HG02884 (cell line): ENCODE data around the gene ZBTB1.
"Not testable (repeated sequence)": the region's sequence is repeated elsewhere in the genome, so short reads cannot be mapped to it uniquely, and the experiment has no call there.

Source experiments
- ATAC-seq: cut with Tn5 transposase; IDR thresholded peaks from one replicate; pipeline ENCODE4 v1.9.1; 2021; ENCODE audit warnings: mild to moderate bottlenecking, moderate library complexity; ENCODE audit not compliant: unreplicated experiment

Gene ZBTB1

DNA sequence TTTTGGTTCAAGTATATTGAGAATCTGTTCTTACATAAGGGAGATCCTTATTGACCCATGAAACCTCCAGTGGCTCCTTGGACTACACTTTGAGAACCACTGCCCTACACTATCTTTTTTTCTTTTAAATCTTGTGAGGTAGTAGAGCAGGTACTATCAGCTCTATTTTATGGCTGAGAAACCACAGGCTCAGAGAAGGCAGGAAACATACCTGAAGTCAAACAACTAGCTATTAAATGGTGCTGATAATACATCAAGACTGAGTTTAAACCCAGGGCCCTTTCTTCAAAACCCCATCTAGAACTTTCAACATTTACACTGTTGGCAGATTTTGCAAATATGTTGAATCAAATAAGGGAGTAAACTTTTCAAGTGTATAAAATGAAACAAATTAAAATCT is 7.8 kb upstream of the ZBTB1 start:
- ATAC-seq: no peak

DNA sequence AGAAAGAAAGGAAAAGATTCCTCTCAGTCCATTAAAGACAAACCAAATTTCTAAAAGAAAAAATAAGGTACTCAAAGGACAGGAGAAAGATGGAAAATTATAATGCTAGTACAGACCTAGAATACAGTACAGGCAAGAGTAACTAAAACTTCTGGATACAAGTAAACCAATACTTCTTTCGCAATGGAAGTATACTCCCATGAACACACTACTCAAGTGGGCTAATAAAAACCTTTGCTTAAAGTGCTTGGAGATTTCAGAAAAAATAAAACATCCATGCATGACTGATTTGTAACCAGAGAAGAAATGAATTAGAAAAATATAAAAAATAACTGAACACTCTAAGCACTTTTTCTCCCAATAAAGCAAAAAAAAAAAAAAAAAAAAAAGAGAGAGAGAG is 4.5 kb upstream of the ZBTB1 start:
- no peak for ATAC-seq

DNA sequence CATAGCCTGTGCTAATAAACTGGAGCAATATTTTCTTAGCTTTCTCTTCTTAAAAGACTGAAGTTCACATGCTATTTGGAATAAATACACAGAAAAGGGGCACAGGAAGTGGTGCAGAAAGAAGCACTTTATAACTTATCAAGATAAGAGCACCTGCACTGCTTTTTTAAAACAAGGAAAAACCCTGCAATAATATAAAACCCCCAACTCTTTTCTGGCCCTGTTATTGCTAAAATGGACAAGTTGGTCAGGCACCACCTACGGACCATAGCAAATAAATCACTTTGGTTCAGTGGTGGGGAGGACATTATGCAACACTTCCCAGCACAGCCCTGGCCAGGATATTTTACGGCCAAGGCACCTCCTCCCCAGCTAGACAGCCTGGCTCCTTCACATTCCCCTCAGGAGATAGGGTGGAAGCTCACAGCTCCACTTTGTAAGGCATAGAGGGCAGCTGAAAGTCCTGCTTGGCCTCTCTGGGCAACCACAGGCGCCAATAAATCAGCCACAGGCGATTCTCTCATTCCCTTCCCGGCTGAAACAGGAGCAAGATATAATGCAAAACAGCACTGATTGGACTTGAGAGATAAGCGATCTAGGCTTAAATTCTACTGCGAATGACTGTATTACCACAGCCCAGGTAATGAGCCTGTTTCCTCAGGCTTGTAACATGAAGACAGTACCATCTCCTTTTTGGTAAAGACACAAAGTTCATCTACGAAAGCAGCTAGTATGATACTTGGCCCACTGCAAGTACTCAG is 3.0 kb upstream of the ZBTB1 start:
- ATAC-seq: no peak

DNA sequence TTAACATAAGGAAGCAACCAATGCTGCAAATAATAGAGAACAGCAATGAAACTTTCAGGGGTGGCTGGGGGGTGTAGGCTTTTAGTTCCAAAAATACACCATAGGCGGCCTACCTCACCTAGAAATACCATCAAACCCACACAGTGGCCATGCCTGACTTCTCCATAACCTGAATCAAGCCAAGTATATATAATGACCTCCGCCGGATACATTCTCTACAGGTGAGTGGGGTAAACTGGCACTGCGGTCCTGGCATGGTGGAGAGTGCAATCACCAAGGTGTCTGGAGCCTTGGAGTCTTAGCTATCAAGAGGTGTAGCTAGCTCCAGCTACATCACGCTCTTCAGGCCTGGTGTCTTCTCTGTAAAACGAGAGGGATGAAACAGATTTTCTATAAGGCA is 2.1 kb upstream of the ZBTB1 start:
- ATAC-seq: no peak

- ATAC-seq: no peak
Observed at GRCh38 chr14:64502887-64503433, 1.6 kb upstream of the ZBTB1 start.

- peak; percentile 49 for ATAC-seq
Observed at GRCh38 chr14:64503434-64504309, 898 bp upstream of the ZBTB1 start, which contains the start of gene ZBTB25. Gene ZBTB25, minus strand, starts transcription at chr14:64503838. Its CDS starts 13,305 bp downstream, at chr14:64490533.

- ATAC-seq: peak; percentile 22
Observed at GRCh38 chr14:64504897-64505794, 576 bp downstream of the ZBTB1 start.

DNA sequence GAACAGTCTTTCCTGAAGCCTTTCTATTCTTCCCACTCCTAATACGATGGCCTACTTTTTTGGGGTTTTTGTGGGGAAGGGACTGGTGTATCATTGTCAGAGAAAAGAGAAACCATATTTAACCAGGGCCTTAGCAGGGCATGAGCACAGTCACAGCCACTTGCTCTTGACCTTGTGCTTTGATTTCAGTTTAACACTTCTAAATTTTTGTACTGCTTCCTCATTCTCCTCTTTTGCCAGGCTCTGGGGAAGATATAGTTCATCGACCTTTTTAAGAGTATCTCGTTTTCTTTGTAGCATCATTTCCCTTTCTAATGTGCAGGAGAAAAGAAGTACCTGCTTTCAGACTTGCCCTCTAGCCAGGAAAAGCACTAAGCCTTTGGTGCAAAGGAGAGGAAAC is 2.2 kb downstream of the ZBTB1 start:
- ATAC-seq: no peak

DNA sequence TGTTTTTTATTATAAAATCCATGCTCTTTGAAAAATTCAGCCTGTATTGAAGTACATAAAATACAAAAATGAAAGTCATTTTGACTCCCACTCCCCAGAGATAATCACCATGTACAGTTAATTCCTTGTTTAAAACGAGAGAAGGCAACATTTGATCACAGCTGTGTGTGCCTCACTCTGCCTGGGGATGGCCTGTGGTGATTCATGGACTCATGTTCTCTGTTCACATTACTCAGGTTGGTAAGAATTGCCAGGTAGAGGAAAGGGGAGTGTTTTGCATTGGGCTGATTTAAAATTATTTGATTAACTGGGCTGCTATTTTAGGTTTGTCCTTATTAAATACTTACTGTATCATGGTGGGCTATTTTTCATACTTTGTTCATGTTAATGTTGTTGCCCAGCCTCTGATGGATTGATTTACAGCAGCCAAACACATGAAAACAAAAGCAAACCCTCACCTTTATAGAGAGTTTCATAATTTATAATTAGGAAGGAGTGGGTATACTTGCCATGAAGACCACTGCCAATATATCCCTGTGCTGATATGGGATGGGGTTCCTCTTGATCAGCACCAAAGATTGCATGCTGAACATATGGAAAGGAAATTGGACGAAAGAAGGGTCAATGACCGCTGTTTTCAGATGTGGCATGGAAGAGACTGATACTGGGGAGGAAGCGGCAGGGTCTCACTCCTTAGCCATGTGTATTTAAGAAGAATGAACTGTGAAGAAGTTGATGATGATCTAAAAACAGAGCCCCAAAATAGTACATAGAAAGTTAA is 3.0 kb downstream of the ZBTB1 start:
- no peak for ATAC-seq

DNA sequence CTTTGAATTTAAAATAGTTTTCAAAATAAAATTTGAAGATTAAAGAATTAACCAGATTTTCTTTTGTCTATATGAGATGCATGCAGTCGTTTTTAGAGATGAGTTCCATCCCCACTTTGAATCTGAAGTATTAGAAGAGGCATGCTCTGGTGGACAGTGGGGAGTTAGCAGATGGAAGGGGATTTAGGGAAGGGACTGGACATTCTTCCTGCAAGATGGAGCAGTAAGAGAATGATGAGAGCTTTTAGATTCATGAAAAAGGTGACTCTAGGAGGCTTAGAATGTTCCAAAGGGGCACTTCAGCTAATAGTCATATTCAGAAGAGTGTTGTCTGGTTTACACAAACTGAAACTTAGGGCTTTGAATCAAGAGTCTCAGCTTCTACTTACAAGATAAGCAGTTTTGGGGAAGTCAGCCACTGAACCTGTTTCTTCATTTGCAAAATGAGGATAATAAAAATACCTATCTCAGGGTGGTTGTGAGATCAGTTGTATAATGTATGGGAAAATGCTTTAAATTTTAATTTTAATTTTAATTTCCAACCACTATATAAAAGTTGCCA is 3.7 kb downstream of the ZBTB1 start:
- peak; percentile 26 for ATAC-seq

- ATAC-seq: no peak
Observed at GRCh38 chr14:64509036-64509435, 4.5 kb downstream of the ZBTB1 start.

GRCh38 chr14:64510825-64511671 is 6.5 kb downstream of the ZBTB1 start:
- ATAC-seq: no peak

DNA sequence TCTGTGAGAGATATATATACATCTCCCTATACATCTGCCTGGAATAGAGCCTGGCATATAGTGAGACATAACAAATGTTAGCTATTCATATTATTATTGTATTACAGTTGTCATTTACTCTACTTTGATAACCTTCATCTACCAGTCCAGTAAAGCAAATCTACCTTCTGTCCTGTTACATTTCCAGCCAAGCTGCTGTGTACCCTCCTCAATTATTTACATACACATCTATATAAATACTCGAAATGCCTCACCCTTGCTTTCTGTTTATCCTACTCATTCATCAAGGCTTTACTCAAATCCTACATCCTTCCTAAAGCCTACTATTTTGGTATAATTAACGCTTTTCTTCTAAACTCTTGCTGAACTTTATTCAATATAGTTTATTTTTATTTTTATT is 8.7 kb downstream of the ZBTB1 start:
- no peak for ATAC-seq

DNA sequence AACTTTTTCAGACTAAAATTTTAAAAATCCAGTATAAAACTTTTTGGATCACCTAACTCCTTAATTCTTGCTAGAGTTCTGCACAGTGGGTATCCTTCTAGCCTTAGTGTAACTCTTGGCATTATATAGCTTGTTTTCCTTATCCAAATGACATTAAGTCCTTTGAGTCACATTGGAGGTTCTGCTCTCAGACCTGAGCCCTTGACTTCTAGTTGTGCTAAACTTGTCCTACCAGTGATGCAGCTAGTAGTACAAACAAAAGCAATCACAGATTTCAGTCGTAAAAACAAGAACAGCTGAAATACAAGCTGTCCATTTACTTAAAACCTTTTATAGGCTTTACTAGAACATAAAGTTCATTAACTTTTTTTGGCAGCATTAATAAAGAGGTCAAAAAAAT is 10.5 kb downstream of the ZBTB1 start:
- ATAC-seq: no peak

DNA sequence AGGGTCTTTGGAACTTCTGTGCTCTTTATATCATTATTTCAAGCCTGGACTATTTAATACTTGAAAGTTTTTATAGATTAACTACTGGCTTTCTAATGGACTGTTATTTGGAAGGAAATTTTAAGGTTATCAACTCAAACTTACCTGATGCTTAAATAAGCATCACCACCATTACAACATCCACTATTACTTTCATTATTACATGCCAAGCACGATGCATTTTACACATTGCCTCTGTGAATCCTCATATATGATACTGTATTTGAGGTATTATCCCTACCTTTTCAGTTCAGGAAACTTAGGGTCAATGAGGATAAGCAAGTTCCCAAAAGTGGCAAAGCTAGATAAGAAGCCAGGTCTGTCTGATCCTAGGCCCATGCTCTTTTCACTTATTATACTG is 12.4 kb downstream of the ZBTB1 start:
- no peak for ATAC-seq

- ATAC-seq: not testable (repeated sequence)
Observed at GRCh38 chr14:64517667-64518066, 13.1 kb downstream of the ZBTB1 start.

GRCh38 chr14:64518229-64518628 is 13.7 kb downstream of the ZBTB1 start:
- ATAC-seq: no peak

DNA sequence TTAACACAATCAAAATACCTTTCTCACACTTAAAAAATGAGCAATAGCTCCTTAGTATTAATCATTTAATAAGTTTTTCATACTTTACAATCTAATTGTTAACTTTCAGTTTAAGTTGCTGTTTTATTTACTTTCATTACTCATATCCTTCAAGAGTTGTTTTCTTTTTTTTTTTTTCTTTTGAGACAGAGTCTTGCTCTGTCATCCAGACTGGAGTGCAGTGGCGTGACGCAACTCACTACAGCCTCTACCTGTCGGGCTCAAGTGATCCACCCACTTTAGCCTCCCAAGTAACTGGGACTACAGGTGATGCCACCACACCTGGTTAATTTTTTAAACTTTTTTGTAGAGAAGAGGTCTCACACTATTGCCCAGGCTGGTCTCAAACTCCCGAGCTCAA is 16.1 kb downstream of the ZBTB1 start:
- ATAC-seq: no peak
